Peyer's patch (tissue), 4 donors: ENCODE data around the gene ANKS1A.

Source experiments
- CTCF ChIP-seq, 6 experiments: fragments of 450-650 bp in 4 of 6; fragments of 200-600 bp in 2 of 6; sonication (generic) in 1 of 6; IDR thresholded peaks; one replicate each; pipeline ENCODE4 v1.5.1; 2017 to 2019; ENCODE audit warnings: antibody characterized with exemption in 6 of 6, mild to moderate bottlenecking in 3 of 6, moderate library complexity in 1 of 6
- POLR2A ChIP-seq, 2 donors: fragments of 450-650 bp; IDR thresholded peaks; one replicate each; pipeline ENCODE4 v1.5.1; 2017; ENCODE audit warnings: antibody characterized with exemption in 2 of 2, mild to moderate bottlenecking in 2 of 2, moderate library complexity in 2 of 2

GRCh38 chr6:35076997-35077712 lies 188.1 kb downstream of the ANKS1A start:
- no peak for TF ChIP-seq CTCF (IDR thresholded peaks at IDR 0.05)
- TF ChIP-seq POLR2A (IDR thresholded peaks at IDR 0.05) = no peak
